NCI-H1436 treated with DMSO at 0.1 percent for 48 hours (cell line): ENCODE data around the gene MPIG6B.

Experiments used
- DNase-seq: peaks from one replicate; lab custom pipeline; 2025; lab: John Stamatoyannopoulos, UW

The MPIG6B gene

DNA sequence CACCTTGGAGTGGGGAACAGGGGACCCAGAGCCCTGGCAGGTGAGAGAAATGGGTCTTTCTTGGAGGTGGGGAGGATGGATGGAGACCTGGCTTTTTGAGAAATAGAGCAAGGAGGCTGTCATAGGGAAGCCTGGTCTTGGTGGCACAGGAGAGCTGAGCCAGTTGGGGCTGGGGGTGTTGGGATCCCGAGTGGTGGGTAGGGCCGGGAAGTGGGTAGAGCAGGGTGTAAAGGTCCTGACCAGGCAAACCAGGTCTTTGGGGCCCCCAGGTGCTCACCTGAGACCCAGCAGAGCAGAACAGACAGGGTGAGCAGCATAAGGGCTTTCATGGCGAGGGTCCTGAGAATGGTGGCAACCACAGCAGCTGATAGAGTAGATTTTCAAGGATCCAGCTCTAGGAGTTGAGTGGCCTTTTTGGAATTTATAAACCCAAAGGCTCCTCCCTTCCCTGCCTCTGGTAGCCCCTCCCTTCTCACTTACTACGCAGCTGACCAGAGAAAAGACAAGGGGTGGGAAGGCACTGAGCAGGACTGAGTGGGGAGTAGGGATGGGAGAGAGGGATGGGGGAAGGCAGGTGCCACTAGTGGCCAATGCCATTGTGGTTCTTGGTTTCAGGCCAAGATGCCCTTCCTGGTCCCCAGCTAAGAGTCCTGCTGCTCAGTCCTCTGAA lies 1.7 kb upstream of the MPIG6B start, which contains the start of gene LY6G6C:
Gene LY6G6C (minus strand): TSS at position 396 of the 670 bp plus-strand sequence. CDS start 67 bp downstream, at position 329.
- DNase-seq: no peak

DNA sequence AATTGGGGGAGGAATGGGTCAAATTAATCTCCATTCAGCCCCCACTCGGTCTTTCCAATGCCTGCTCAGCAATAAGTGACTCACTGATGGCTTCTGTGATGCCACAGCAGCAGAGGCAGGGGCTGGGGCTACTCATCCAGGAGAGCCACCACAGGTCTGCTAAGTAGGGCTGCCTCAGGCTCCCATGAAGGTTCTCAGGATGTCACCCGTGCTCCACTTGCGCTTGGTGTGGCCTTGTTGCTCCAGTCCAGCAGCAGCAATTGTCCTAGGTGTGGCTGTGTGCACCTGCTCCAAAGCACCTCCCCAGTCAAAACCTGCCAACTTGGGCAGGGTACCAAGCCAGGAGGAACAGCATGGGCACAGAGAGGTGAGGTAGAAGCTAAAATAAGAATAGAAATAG lies 1.0 kb upstream of the MPIG6B start:
- no peak for DNase-seq

DNA sequence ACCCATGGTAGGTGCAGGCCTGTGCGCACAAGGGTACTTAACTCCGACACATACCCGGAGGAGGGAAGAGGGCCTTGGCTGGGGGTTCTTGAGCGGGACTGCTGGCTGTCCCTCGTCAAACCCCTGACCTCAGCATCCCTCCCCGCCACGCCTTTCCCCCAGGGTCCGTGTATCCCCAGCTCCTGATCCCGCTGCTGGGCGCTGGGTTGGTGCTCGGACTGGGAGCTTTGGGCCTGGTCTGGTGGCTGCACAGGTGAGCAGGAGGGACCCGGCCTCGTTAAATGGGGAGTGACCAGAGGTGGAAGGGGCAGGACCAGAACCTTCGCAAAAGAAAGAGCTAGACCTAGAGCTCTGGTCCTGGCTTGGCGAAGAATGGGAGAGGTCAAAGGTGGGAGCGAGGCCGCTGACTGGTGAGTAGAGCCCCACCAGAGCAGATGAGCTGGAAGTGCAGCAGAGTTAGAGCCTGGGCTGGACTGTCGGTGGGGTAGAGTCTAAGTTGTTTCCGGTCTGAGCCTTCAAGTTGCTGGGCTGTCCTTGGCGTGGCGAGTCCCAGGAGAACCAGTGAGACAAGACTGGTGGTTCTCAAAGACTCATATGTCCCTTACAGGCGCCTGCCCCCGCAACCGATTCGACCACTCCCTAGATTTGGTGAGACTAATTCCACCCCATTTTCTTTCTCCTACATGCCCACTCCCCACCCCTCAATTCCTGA lies 963 bp downstream of the MPIG6B start:
- no peak for DNase-seq

DNA sequence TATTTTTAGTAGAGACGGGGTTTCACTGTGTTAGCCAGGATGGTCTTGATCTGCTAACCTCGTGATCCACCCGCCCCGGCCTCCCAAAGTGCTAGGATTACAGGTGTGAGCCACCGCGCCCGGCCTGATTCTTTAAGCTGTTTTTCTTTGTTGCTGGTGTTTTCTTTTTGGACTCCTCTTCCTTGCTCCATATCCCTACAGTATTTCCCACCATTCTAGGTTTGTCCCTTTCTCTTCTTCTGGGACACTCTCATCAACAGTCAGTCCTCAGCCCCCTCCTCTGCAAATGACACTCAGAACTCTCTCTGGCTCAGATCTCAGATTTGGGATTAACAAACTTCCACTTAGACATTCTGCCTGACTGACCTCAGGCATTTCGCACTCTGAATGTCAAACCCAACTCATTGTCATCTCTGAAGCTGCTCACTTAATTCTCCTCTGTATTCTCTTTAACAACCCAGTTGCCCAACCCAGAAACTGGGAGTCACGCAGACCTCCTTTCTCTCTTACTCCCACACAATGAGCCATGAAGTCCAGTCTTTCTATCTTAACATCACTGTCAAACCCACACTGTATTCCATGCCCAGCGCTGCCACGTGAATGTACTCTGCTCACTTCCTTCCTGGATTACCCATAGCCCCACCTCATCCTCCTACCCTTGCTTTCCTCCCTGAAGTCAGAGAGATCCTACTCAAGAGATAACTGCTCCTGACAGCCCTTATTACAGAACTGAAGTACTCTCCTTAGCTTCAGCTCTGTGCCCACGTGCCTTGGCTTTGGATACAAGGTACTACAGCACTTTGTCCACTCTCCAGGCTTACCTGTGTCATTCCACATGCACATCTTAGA lies 2.6 kb downstream of the MPIG6B start:
- DNase-seq: no peak

DNA sequence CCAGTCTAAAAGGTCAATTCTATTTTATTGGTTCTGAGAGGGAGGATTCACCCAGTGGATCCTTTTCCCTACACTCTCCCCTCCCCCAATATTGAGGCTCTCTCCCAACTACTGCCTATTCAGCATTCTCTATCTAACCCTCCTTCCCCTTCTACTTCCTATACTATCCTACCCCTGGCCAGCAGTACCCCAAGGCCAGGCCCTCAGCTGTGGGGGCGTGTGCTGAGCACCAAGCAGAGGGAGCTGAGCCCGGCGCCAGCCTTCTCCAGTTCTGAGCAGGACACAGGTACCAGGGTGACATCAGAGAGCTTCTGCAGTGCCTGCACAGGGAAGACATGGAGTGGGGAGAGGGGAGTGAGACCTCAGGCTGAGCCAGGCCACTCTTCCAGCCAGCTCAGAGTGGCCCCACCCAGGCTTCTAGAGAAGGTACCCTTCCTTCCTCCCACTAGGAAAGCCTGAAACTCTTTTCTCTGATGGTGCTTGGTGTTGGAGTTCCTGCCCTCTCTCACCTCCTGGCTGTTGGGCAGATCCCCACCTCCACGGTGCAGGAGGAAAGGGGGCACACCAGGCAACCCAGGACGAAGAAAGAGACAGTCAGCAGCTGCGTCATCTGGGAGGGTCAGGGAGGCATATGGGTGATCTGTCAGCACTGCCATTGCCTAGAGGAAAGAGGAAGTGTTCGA lies 4.0 kb downstream of the MPIG6B start:
- no peak for DNase-seq

DNA sequence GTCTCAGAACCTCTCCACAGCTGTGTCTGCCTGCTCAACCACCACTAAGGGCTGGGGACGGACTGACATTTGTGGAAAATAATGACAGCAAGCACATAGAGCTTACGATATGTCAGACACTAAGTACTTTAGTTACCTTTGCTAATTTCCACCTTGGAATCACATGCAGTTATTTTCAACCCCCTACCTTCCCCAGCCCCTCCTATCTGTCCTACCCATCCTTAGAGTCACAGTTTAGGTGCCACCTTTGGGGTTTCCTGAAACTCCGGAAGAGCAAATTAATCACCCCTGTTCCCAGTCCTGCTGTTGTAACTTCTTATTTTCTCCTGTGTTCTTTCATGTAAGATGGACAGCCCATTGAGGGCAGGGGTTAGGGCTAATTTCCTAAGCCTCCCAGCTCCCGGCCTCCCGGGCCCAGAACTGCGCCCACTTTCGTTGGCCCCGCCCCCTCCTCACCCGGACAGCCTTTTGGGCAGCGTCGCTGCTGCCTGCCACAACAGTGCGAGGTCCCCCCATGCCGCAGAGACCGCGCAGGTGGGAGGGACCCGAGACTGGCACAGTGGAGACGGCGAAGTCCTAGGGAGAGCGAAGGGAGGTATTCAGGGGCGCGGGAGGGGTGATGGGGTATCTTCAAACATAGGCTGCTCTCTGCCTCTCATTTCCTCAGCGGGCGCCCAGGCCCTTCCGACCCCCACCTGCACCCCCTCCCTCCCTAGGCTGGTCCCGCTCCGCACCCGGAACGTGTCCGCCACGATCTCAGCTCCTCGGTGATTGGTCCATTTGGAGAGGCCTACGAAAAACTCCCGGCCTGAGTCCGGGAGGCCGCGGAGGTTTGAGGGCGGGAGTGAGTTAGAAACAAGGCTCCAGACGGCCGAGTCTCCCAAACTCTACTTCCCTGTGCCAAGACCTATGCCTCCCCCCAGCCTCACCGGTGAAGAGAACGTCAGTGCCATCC lies 4.8 kb downstream of the MPIG6B start:
- no peak for DNase-seq

DNA sequence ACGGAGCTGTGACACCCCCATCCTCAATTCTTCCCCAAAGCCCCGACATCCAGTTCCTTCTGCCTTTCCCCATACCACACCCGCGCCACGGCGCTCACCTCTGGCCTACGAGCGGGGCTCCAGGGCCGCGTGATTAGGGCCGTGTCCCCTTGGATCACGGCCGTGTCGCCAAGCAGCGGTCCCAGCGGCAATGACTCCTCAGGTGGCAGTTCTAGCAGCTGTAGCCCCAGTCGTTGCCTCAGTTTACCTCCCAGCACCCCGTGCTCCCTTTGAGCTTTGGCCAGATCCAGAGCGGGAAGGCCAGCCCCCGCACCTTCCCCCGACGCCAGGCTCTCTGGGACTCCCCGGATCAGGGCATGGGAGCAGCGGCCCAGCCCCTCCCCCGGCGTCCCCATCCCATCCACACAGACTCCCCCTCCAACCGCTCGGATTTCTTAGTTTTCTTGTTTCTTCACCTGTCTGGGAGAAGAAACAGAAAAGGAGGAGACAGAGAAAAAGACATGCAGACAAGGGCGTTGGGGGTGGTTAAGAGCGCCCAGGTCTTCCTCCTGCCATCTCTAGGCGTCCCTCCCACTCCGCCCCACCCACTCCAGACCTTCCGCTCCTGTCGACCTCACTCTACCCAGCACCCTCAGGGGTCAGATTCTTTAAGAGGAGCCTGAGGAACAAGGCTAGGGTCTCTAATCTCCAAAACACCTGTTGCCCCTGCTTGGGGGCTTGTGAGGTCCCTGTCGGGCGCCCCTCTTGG lies 5.8 kb downstream of the MPIG6B start, which contains the start of gene DDAH2:
Gene DDAH2 (minus strand): TSS at position 533 of the 748 bp plus-strand sequence. CDS start 138 bp downstream, at position 395.
- DNase-seq: no peak

DNA sequence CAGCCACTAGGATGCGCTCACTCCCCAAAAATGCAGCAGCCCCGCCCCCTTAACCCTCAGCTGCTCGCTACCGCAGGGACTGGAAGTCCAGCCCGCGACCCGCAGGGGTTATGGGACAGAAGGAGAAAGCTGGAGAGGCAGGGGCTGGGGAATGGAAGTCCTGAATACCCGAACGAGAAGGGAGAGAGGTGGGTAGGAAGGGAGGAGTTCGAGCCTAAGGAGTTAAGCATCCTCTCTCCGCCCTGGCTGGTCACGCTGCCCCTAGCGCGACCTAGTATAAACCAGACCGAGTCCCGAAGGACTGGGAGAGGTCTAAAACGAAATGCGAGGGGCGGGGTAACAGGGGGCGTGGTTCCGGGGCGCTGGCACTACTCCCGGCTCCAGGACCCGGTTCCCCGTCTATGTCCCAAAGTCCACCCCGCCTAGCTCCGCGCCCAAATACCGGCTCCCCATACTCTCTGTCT lies 6.4 kb downstream of the MPIG6B start:
- DNase-seq: no peak

DNA sequence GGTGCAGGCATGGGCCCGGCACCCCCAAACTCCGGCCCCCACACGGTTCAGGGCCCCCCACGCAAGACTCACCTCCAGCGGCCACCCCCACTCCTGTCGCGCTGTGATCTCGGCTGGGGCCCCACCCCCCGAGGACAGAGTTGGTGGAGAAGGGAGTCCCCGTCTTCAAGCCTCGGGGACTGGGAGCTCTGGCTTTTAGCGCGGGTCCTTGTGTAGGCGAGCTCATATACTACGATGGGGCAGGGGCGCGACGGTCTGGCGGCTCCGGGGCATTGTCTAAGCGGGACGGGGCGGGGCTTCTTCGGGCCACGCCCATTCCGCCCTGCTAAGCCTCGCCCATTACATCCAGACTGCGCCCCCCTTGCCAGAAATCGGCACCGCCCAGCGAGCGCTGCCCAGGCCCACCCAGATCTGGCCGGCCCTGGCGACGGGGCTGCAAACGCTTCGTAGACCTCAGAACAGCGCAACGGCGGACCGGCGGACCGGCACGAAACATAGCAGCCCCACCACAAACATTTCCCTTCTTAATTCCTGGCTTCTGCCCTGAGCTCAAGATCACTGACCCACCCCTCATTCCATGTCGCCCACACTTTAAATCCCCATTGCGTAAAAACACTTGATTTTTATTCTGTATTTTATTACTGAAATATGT lies 6.9 kb downstream of the MPIG6B start:
- no peak for DNase-seq

DNA sequence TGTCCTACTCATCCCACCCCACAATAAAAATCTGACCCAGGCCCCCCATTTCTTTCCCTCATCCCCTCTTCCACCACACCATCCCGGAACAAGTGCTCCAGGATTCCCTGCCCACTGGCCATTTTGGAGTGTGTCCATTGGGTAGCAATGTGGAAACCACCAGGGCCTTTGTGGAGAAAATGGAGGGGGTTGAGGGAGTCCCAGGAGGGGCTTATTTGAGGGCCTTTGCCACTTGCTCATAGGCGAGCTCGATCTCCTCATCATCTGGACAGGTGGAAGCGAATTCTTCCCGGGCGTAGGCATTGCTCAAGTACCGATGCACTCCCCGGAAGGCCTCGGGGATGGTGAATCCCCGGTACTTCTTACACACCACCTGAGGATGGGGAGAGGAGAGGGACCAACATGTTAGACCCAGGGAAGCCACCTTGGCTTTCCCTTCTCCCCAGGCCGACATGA lies 7.5 kb downstream of the MPIG6B start:
- DNase-seq: no peak

DNA sequence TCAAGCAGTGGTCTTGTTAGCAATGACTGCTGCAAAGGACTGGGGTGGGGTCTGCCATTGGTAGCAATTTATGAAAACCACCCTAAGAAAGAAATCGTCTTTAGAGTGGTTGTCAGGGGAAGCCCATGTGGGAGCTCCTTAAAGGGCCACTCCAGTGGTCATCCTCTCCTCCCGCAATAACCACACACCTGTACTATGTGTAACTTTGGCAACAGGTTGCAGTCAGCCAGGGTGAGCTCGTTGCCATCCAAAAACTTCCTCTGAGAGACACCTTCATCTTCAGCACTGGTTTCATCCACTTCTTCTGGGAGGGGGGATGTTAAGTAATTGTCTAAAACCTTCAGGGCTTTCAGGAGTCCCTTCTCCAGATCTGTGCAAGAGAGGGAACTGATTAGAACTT lies 8.9 kb downstream of the MPIG6B start:
- DNase-seq: no peak

DNA sequence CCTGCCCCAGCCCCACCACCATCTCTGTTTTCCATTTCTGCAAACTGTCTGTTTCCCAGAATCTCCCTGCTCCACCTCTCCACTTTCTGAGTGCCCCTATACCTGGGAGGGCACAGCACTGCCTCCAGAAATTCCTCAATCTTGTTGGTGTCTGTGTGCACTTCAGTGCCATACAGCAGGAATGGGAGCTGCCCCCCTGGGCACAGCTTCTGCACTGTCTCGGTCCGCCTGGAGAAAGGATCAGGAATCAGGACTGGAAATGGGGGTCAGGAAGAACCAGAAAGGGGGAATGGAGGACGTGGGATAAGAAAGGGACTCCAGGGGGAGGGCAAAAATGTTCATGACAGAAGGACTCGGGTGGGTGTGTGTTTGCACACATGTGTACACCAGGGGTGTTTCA lies 10.6 kb downstream of the MPIG6B start:
- DNase-seq: no peak

DNA sequence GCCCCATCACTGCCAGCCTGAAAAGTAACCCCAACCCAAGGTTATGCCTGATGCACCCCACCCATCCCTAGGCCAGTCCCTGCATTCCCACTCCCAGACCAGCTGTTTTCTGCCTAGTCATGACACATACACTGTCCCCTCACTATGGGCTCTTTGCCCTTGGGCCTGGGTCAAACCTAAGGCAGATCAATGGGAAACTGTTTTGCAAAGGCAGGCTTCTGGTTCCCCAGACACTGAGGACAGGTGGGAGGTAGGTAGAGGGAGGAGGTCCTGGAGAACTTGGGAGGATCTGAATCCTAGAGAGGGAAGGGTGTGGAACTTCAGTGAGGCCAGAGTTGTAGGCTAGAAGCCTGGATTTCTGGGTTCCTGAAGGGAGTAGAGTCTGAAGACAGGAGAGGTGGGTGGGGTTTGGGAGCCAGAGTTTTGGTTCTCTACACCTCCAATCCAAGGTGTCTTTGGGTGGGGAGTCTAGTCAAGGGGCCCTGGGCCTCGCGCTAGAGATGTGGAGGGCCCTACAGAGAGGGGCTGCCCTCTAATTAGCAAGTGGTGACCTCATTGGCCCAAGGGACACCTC lies 11.2 kb downstream of the MPIG6B start:
- DNase-seq: no peak

DNA sequence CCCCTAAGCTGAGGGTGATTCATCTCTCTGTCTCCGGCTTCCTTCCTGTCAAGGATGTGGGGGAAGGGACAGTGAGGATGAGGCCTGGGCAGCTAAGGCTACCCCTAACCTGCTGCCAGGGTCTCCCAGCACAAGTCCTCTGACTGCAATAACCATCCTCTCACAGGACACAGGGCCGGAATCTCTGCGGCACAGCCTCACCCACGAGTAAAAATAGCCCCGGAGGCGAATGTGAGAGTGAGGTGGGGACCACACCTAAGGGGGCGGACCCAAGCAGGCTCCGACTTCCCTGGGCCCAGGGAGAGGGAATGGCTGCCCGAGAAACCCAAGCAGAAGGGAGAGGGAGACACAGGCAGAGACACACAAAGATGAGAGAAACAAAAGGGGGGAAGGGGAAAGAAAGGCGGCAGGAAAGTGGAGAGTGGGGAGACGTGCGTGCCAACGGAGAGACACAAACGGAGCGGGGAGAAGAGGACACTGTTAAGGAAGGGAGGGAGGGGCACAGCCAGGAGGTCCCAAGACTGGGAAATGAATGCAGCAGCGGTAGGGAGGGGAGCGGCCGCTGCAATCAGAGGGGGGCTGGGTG lies 11.7 kb downstream of the MPIG6B start:
- DNase-seq: no peak

DNA sequence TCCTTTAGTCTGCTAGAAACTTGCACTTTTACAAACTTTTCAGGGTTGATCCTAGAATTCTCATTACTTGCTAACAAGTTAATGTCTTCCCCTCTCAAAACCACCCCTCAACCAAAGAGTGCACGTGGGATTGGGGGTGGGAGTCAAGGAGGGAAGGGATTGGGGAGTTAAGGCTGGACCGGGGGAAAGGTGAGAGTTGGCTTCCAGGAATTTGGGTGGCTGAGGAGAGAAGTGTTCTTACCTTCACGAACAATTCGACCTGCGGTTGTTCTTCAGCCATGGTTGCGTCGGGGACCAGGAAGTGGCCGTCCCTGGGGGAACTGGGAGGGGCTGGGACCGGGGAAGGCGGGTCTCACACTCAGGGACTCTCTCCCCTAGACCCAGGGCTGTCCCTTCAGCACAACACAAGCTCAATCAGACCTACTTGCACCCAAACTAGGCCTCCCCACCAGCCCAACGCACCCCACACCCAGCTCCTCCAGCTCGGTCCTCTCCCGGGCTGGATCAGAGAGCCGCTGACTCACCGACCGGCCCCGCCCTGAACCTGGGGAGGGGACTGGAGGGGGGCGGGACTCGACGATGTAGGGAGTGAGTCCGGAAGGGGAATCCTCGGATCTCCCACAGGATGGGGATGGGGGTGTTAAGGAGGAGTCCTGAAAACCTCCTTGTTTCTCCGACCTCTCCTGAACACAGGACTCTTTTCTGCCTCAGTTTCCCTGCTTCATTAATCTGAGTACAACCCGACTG lies 13.0 kb downstream of the MPIG6B start, which contains the start of gene CLIC1:
Gene CLIC1 (minus strand): TSS at position 510 of the 747 bp plus-strand sequence. CDS start 230 bp downstream, at position 280.
- peak; percentile 63 for DNase-seq

DNA sequence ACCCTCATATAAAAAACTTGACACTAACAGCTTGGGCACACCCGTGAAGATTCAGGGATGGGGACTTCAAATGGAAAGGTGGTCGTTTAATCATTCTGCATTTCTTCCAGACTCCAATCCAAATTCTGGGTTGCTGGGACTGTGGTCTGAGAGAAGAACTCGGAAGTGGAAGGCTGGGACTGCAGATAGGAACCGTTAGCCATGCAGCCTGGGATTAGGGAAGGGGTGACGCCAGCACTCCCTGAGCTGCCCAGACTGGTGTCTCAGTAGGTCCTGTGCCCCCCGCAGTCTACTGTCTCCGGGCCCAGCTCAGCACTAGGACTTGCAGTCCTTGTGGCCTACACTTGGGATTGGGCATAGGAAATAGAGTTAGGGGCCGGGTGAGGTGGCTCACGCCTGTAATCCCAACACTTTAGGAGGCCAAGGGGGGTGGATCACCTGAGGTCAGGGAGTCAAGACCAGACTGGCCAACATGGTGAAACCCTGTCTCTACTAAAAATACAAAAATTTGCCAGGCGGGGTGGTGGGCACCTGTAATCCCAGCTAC lies 13.7 kb downstream of the MPIG6B start:
- no peak for DNase-seq

DNA sequence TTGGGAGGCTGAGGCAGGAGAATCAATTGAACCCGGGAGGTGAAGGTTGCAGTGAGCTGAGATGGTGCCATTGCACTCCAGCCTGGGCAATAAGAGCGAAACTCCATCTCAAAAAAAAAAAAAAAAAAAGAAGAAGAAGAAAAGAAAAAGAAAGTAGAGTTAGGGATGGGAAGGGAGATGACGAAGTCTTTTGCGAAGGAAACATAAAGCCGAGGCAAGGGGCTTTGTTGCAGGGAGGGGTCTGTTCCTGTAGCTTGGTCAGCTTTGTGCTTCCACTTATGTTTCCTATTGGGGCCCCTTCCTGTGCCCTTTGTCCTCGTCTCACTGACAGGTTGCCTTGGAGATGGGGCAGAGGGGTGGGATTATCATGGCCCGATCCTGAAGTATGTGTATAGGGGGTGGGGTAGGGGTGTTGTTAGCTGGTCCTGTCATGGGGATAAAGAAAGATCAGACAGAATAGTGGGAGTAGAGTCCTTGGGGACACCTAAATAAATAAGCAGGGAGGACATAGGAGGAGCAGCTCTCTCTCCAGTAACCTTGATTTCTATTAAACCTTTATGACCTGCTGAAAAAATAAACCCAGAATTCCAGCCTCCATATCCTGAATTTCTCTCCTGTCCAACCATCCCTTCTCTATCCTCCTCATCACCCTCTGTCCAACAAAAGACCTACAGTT lies 14.3 kb downstream of the MPIG6B start:
- DNase-seq: no peak
